ENCODE measurements around the gene GLOD4. TPM values are rescaled to one million over a fixed set of nuclear protein-coding genes. Genes with fewer than 3 reads are reported as not detected.

GLOD4 gene
- polyA plus RNA-seq, 1 experiment: 15.8 TPM

- H3K4me3 ChIP-seq (ENCODE audit: low read depth, low read length): peak overlapping the region; percentile 75
- no peak for TF ChIP-seq CTCF (IDR thresholded peaks at IDR 0.05; ENCODE audit: insufficient read depth, low read depth, low read length)
- peaks cover 2% of the 10 kb centered on the region; the same call in 1 of the 2 replicates for H3K36me3 ChIP-seq (ENCODE audit: control insufficient read depth, insufficient read depth, low read length)
- ChIA-PET CTCF (interaction anchor here (1.1 kb wide), 1 partner anchor 28 kb away, joined by 4 read pairs; no protein-coding TSS in a partner anchor), POLR2A (no interaction called here)
- no peaks in the 10 kb centered on the region for H3K27me3 ChIP-seq (ENCODE audit: control insufficient read depth, insufficient read depth, low read length)
- DNase-seq (ENCODE audit: low read depth): no peak
Measured at GRCh38 chr17:731644-732066, 50.4 kb downstream of the GLOD4 start.

GRCh38 chr17:728911-729310 is 53.2 kb downstream of the GLOD4 start:
- ChIA-PET CTCF (interaction anchor here (1.3 to 1.5 kb wide), 2 partner anchors 8 to 252 kb away, joined by 3 read pairs; no protein-coding TSS in a partner anchor), POLR2A (no interaction called here)
- Histone ChIP-seq H3K4me3 (ENCODE audit: low read depth, low read length) (no peak overlapping the region), H3K27me3 (ENCODE audit: control insufficient read depth, insufficient read depth, low read length) (no peaks in the 10 kb centered on the region), H3K36me3 (ENCODE audit: control insufficient read depth, insufficient read depth, low read length) (no peaks in the 10 kb centered on the region; the same call in 1 of the 2 replicates)
- TF ChIP-seq CTCF (IDR thresholded peaks at IDR 0.05; ENCODE audit: insufficient read depth, low read depth, low read length): no peak
- no peak for DNase-seq (ENCODE audit: low read depth)

- ChIA-PET POLR2A (no interaction called here), CTCF (no interaction called here)
- no peak for TF ChIP-seq CTCF (IDR thresholded peaks at IDR 0.05; ENCODE audit: insufficient read depth, low read depth, low read length)
- no peaks in the 10 kb centered on the region; the same call in 1 of the 2 replicates for H3K36me3 ChIP-seq (ENCODE audit: control insufficient read depth, insufficient read depth, low read length)
- no peaks in the 10 kb centered on the region for H3K27me3 ChIP-seq (ENCODE audit: control insufficient read depth, insufficient read depth, low read length)
- no peak overlapping the region for H3K4me3 ChIP-seq (ENCODE audit: low read depth, low read length)
- DNase-seq (ENCODE audit: low read depth): no peak
Measured at GRCh38 chr17:726271-726919, 55.7 kb downstream of the GLOD4 start.

GRCh38 chr17:725746-726145 is 56.3 kb downstream of the GLOD4 start:
- DNase-seq (ENCODE audit: low read depth): no peak
- POLR2A ChIA-PET: no interaction called here
- no peaks in the 10 kb centered on the region; the same call in 1 of the 2 replicates for H3K36me3 ChIP-seq (ENCODE audit: control insufficient read depth, insufficient read depth, low read length)
- no peaks in the 10 kb centered on the region for H3K27me3 ChIP-seq (ENCODE audit: control insufficient read depth, insufficient read depth, low read length)
- CTCF ChIA-PET: no interaction called here
- no peak for TF ChIP-seq CTCF (IDR thresholded peaks at IDR 0.05; ENCODE audit: insufficient read depth, low read depth, low read length)
- no peak overlapping the region for H3K4me3 ChIP-seq (ENCODE audit: low read depth, low read length)

- no peak for TF ChIP-seq CTCF (IDR thresholded peaks at IDR 0.05; ENCODE audit: insufficient read depth, low read depth, low read length)
- POLR2A ChIA-PET: no interaction called here
Measured at GRCh38 chr17:725084-725483, 57.0 kb downstream of the GLOD4 start.

More at GRCh38 chr17:725084-725483, 57.0 kb downstream of the GLOD4 start:
- H3K36me3 ChIP-seq (ENCODE audit: control insufficient read depth, insufficient read depth, low read length): no peaks in the 10 kb centered on the region; the same call in 1 of the 2 replicates
- no peaks in the 10 kb centered on the region for H3K27me3 ChIP-seq (ENCODE audit: control insufficient read depth, insufficient read depth, low read length)
- CTCF ChIA-PET: no interaction called here
- H3K4me3 ChIP-seq (ENCODE audit: low read depth, low read length): no peak overlapping the region
- no peak for DNase-seq (ENCODE audit: low read depth)
